Myometrial cell (primary cell): ENCODE results near the gene RABIF. TPM values are rescaled to one million over a fixed set of nuclear protein-coding genes. Genes with fewer than 3 reads are reported as not detected.

Experiments
- total RNA-seq: library from RNA; depleted of rRNA; stranded (reverse); fragments of >200 nt; gene quantifications from 2 replicates; pipeline ENCODE4 v1.2.3, GENCODE V29; 2015

RABIF gene
- total RNA-seq, result 3.7 and 5.0 TPM in 2 replicates

DNA sequence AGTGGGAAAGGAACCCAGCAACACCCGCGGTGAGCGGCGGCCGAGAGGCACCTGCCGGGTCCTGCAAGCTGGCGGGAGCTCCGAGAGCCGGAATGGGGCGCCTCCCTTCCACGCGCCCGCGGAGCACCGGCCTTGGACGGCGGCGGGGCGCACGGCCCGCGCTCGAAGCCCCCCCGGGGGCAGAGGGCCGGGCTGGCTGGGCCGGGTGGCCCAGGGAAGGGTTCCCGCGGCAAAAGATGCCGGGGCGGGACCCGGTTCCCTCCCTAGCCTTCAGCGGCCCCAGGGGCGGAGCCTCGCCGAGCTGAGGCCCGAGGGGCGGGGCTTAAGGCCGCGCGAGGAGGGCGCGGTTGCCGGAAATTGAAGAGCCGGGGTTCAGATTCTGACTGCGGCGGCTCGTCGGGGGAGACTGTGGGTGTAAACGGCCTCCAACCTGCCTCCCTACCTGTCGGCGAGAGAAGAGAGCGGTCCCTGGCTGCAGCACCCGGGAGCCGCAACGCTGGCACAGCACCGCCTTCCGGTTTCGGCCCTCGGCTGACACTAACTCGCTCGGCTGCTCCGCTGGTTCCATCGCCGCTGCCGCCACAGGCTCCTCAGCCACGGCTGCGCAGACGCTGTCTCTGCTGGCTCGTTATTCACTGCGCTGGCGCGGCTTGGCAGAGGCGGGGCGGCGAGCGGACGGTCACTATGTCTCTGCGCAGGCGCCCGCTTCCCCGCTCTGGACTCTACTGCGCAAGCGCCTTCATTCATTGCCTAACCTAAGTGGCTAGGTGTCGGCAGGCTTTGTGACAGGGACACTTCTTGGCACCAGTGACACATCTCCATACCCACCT, at the start of gene RABIF:
Gene RABIF (minus strand): TSS at position 619 of the 830 bp plus-strand sequence. CDS start 51 bp downstream, at position 568.

DNA sequence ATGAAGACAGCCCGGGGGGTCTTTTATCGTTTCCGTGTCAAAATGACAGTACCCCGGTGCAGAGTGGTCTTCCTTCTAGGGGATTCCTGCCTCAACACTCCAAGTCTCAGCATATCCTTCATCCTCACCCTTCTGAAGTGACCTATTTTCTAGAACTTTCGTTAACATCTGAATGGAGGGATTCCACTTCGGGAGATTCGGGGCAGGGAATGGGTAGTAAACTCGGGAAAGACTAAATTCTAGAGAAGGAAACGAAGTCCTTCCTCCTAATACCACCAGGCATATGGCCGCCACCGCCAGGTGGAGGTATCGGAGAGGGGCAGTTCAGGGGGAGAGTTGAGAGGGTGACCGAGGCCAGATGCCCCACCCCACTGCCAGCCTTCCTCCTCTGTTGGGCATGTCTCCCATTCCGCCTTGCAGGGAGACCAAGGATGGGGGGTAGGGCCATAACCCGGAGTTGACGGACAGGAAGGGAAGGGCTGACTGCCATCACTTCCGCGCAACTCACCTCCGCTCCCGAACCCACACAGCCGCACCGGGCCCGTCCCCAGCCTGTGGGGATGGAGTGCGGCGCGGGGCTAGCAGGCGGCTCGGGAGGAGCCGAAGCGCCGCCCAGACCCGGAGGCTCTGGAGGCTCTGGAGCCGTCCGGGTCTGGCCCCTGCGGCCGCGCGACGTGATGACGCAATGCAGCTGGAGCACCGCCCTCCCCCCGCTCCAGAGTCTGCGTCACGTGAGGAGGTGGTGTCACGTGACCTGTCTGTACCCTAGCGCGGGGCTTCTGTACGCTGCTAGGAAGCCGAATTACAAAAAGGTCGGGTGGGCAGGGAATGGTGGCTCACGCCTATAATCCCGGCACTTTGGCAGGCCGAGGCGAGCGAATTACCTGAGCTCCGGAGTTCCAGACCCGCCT, 37.9 kb upstream of the RABIF start, which contains the start of gene KLHL12:
Gene KLHL12 (minus strand): TSS at position 654 of the 911 bp plus-strand sequence. CDS start 2,072 bp downstream, outside the sequence.

Other genes with a start within 250 kb of the RABIF start
- gene SYT2, start 178.7 kb downstream of the RABIF start, total RNA-seq, result not detected in 2 replicates
- 30.8 and 32.6 TPM in 2 replicates for gene KDM5B, start 80.7 kb downstream of the RABIF start, total RNA-seq
- 0.86 and 1.9 TPM in 2 replicates for gene PCAT6, start 78.2 kb downstream of the RABIF start, total RNA-seq
- gene KLHL12, start 38.1 kb upstream of the RABIF start, total RNA-seq, result 20.2 and 24.5 TPM in 2 replicates
- 62.8 and 83.6 TPM in 2 replicates for gene ADIPOR1, start 69.2 kb upstream of the RABIF start, total RNA-seq
- 33.2 and 35.3 TPM in 2 replicates for gene CYB5R1, start 78.1 kb upstream of the RABIF start, total RNA-seq
- 82.2 and 83.5 TPM in 2 replicates for gene TMEM183A, start 118.2 kb upstream of the RABIF start, total RNA-seq
- not detected in 2 replicates for gene PPFIA4, start 137.3 kb upstream of the RABIF start, total RNA-seq
- not detected in 2 replicates for gene MYOG, start 196.9 kb upstream of the RABIF start, total RNA-seq
- gene ADORA1, start 238.6 kb upstream of the RABIF start, total RNA-seq, result 0.53 TPM in 1 of 2 replicates, not detected in the other